NK-92 (cell line): Measurements from ENCODE around the gene KIRREL3.

Experiments used
- DNase-seq: peaks from one replicate; lab custom pipeline; 2025; ENCODE audit not compliant: unreplicated experiment; lab: John Stamatoyannopoulos, UW

Gene KIRREL3

DNA sequence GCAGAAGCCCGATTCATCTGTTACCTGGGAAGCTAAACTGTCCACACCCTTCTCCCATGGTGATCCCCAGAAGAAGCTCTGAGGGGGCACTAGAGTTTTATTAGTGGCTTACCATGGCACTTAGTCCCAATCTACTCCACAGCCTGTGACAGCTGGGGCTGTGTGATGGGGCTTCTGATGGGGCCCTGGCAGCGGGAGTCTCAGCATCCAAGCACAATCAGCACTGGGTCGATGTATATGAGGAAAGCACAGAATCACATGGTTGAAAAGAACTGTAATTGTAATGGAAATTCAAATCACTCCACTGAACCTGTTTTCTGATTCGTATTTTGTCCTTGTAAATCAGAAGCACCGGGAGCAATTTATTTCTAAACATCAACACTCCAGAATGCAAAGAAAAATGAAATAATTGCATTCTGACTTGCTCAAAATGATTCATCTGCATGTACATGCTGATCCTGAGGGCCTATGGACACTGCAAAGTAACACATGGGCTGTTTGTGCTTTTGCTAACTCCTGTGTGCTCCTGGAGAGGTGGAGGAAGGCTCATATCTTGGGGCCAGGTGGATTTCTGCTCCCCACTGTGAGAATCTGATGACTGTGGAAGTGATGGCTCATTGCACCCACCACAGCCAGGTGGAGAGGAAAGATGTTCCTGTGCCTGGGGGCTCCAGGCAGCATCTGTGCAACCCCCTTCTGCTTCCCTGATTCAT lies 203.0 kb downstream of the KIRREL3 start:
- no peak for DNase-seq

DNA sequence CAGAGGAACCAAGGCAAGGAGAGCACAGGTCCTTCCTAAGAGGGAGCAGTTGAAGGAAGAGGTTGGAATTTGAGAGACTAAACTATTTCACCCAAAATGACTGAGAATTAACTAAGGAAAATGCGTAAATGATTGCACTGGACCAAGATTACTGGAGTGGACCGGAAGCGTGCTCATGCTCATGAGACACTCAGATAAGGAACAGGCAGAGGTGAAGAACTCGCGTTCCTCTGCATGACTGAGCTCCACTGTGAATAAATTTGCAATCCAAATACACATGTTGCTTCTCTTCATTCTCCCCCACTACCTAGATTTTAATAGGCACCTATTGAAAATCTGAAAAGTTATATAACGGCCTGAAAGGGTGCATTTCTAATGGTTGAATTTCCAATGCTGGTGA lies 207.0 kb downstream of the KIRREL3 start:
- DNase-seq, result no peak

- no peak for DNase-seq
Observed at GRCh38 chr11:126791991-126792390, 208.6 kb downstream of the KIRREL3 start.

- DNase-seq, result no peak
Observed at GRCh38 chr11:126791446-126791845, 209.1 kb downstream of the KIRREL3 start.

- no peak for DNase-seq
Observed at GRCh38 chr11:126790550-126791081, 210.0 kb downstream of the KIRREL3 start.

DNA sequence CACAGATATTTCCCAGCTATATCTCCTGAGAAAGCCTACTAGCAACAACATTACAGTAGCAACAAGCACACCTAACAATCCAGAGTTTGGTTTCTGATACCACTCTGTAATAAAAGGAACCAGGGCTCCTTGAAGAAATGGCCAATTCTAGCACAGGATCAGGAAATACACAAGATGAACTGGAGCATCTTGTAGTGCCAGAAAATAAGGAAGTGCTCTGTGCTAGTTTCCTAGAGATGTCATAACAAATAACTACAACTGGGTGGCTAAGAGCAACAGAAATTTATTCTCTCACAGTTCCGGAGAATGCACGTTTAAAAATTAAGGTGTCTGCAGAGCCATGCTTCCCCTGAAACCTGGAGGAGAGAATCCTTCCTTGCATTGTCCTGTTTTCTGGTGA lies 217.8 kb downstream of the KIRREL3 start:
- no peak for DNase-seq

GRCh38 chr11:126781942-126782341 lies 218.6 kb downstream of the KIRREL3 start:
- no peak for DNase-seq

GRCh38 chr11:126776119-126776518 lies 224.5 kb downstream of the KIRREL3 start:
- no peak for DNase-seq

DNA sequence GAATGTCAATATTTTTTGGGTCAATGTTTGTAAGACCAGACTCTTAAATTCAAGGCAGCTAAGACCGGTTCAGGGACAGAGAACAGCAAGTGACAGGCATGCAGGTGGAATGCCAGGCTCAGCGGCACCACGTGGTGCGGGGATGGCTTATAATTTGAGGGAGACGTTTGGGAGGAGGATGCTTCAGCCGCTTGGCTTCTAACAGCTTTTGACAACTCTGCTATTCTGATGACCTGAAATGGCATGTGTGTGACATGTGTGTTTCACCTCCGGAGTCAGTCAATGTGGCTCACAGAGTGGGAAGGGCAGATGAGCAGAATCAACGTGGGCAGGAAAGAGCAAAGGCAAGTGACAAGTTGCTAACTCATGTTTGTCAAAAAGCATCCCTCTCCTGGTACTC lies 228.3 kb downstream of the KIRREL3 start:
- no peak for DNase-seq

GRCh38 chr11:126768702-126769101 lies 231.9 kb downstream of the KIRREL3 start:
- no peak for DNase-seq

- DNase-seq, result no peak
Observed at GRCh38 chr11:126766440-126766839, 234.1 kb downstream of the KIRREL3 start.

DNA sequence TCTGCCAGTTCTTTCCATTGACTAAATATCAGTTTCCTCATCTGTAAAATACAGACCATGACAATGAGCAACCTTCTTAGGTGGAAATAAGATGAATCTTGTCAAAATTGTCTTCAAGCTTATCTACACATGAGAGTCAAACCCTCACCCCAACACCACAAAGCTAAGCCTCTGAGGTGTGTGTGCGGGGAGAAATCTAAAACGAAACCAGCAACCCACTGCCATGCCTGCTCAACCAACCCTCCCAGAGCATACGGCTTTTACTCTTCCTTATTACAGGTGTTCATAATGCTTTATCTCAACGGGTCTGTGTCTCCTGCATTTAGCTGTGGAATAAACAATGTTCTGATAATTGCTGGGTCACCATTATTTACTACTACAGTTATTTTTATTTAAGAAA lies 235.4 kb downstream of the KIRREL3 start:
- no peak for DNase-seq

DNA sequence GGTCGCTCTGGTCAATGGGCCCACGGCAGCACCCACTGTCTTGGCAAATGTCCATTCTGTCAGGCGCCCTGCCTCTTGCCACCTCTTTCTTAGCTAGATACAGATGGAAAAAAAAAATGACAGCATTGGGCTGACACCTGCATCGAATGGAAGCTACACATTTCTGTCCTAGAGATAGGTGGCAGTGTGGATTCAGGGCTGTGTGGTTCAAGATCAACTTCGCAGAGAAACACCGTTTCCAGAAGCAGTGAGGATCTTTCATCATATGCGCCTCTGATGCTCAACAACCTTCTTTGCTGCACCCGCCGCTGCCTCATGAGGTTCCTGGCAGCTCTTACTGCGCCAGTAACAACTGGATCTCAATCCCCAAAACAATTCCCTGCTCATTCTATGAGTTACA lies 236.3 kb downstream of the KIRREL3 start:
- DNase-seq, result no peak

GRCh38 chr11:126756855-126757254 lies 243.7 kb downstream of the KIRREL3 start:
- no peak for DNase-seq

GRCh38 chr11:126756421-126756820 lies 244.1 kb downstream of the KIRREL3 start:
- no peak for DNase-seq

GRCh38 chr11:126755526-126755925 lies 245.0 kb downstream of the KIRREL3 start:
- no peak for DNase-seq

DNA sequence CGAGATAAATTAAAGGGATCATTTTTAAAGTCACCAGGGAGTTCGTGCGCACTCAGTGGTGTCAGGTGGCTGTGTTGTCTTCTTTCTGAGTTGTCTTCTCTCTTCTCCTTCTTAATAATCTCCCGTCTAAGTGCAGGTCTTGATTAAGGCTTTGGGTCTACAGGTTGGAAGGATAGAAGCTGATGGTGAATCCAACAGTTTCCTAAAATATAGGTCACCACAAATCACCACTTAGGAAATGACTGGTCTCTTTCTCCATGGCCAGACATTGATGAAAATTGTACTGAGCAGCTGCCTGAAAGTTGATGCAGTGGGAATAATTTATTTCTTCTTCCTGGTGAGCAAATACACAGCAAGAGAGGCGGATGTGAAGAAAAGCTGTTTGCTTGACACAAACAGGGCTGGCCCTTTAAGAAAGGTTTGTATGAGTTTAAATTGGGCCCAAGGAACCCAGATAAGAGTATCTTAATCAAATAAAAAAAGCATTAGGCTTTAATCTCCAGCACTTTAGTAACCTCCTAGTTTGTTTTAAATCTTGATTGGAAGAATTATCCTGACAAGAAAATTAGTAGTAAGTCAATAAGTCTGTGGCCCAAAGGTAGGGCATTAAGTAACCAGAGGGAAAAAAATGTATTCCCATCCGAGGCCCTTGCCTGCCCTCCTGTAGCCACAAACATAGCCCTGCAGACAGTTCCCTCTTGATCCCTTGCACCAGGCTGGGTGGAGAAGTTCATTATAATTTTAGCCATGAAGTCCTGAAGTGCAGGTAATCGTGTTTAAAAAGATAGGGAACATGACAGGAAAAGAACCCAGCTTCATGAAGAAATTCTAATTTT lies 245.8 kb downstream of the KIRREL3 start:
- DNase-seq, result no peak

- no peak for DNase-seq
Observed at GRCh38 chr11:126753990-126754389, 246.6 kb downstream of the KIRREL3 start.

- DNase-seq, result no peak
Observed at GRCh38 chr11:126751242-126751641, 249.3 kb downstream of the KIRREL3 start.

- no peak for DNase-seq
Observed at GRCh38 chr11:126748793-126749192, 251.8 kb downstream of the KIRREL3 start.

DNA sequence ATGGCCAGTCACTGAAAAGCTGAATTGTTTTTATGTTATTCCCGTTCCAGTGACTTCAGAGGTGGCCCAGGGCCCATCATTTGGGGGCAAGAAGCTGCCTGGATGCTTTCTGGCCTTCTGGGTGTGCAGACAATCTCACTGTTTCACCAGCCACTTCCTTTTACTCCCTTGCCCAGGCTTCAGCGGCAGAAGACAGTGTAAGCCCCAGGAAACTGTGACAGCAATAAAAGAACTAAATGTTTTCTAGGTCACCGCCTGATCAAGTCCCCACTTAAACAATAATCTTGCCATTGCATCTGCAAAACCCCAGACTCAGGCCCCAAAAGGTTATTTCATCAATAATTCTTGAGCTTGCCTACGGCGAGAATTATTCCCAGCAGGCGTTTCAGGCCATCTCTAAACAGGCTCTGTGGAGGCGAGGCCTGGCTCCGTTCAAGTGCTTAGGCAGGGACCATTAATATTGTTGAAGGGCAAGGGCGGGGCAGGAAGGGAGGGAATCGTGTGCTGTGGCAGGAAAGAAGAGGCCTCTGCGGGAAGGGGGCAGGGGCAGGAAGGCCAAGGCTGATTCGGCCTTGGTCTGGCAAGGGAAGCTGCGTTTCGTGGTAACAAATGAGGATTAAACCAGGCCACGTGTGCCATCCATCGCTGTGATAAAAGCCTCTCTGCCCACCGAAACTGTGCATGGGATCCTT lies 252.3 kb downstream of the KIRREL3 start:
- no peak for DNase-seq

DNA sequence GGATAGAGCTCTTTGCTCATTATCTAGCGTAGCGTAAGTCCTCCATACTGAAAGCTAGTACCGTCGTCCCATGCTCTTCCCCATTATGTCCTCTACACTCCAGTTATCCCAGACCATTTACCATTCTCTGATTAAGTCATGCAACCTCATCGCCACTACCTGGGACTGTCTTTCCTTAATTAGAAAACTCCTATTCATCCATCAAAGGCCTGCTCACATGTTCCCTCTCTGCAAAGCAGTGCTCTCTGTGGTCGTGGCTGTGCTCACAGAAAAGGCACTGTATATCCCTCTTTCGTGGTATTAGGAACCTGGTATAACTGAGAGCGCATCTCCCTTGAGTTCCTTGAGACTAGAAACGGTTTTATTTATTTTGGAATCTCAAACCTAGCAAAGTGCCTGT lies 253.3 kb downstream of the KIRREL3 start:
- no peak for DNase-seq
